ENCODE results near the gene MAP3K15.

DNA sequence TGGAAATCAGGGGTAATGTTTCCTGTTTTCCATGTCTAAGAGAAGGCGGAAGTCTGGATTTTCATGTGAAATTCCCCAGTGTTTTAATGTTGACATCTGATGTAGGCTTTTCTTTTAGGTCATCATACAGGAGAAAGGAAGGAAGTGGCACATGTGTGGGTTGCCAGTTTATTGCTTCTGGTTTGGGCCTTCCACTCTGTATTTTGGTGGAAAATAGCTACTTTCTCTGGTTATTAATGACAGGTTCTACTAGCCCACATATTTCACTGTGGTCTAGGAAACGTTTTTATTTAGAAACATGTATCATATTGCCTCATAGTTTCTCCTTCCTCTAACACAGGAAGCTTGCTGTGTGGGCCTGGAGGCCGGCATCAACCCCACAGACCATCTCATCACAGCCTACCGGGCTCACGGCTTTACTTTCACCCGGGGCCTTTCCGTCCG, 164.3 kb downstream of the MAP3K15 start:
- no peak for TF ChIP-seq CTCF (IDR thresholded peaks at IDR 0.05)
- no peak for TF ChIP-seq ZFX (IDR thresholded peaks at IDR 0.05; ENCODE audit: borderline replicate concordance)
